HCT116 (cell line): ENCODE results near the gene CCDC185.

Source experiments
- CBX3 ChIP-seq: IDR thresholded peaks from 2 replicates; pipeline ENCODE4 v1.6.1; 2012; ENCODE audit warnings: low read depth
- CEBPB ChIP-seq: IDR thresholded peaks from 2 replicates; pipeline ENCODE4 v1.6.1; 2012; ENCODE audit warnings: low read depth
- ELF1 ChIP-seq: IDR thresholded peaks from 2 replicates; pipeline ENCODE4 v1.6.1; 2012; ENCODE audit warnings: low read depth, borderline replicate concordance
- EZH2 ChIP-seq: fragments of 200-600 bp; sonication (generic); IDR thresholded peaks from 2 replicates; pipeline ENCODE4 v1.6.1; 2017; ENCODE audit warnings: antibody characterized with exemption, mixed run types
- POLR2A ChIP-seq: IDR thresholded peaks from 2 replicates; pipeline ENCODE4 v1.7.0; 2011; ENCODE audit warnings: borderline replicate concordance; ENCODE audit not compliant: insufficient read depth, insufficient read length; ENCODE audit errors: extremely low read depth
- POLR2AphosphoS5 ChIP-seq: IDR thresholded peaks from 2 replicates; pipeline ENCODE4 v1.6.1; 2011; ENCODE audit warnings: mild to moderate bottlenecking, low read depth, low read length, moderate library complexity
- RAD21 ChIP-seq: IDR thresholded peaks from 2 replicates; pipeline ENCODE4 v1.6.1; 2012; ENCODE audit warnings: low read depth, mild to moderate bottlenecking
- YY1 ChIP-seq: IDR thresholded peaks from 2 replicates; pipeline ENCODE4 v1.6.1; 2011; ENCODE audit warnings: low read length, low read depth, moderate library complexity, mild to moderate bottlenecking; ENCODE audit not compliant: insufficient replicate concordance; ENCODE audit errors: extremely low read depth
- ZNF274 ChIP-seq: fragments of 200-500 bp; sonication (Bioruptor generic); IDR thresholded peaks from 2 replicates; pipeline ENCODE4 v1.6.1; 2014; ENCODE audit warnings: mild to moderate bottlenecking, low read depth, low read length, inconsistent platforms
- TF ChIP-seq, protein P1 (sequence below), 3 experiments: fragments of 200-600 bp in 1 of 3; sonication (generic) in 1 of 3; IDR thresholded peaks in 2 of 3; conservative IDR thresholded peaks in 1 of 3; 2 replicates each; pipeline ENCODE4 v1.5.1; 2012 to 2017; ENCODE audit warnings: low read depth in 2 of 3, low read length in 2 of 3, antibody characterized with exemption in 1 of 3, borderline replicate concordance in 1 of 3, control low read depth in 1 of 3, mild to moderate bottlenecking in 1 of 3, mixed read lengths in 1 of 3, mixed run types in 1 of 3, moderate library complexity in 1 of 3; ENCODE audit not compliant: insufficient read depth in 1 of 3
- TF ChIP-seq, protein P2 (sequence below): IDR thresholded peaks from 2 replicates; pipeline ENCODE4 v1.6.1; 2012
- TF ChIP-seq, protein P3 (sequence below): IDR thresholded peaks from 2 replicates; pipeline ENCODE4 v1.6.1; 2012; ENCODE audit warnings: low read depth

DNA sequence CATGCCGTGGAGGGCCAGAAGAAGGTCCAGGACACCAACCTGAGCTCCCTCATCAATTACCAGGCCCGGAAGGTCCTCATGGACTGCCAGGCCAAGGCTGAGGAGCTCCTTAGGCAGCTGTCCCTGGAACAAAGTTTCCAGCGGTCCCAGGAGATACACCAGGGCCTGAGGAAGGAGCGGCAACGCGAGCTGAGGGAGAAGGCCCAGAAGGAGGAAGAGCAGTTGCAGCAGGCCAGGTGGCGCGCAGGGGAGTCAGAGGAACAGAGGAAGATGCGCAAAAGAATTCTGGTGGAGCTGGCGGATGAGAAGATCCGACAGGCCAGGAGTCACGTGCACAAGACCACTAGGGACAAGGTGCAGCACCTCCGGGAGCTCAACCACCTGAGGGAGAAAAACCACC lies 1.5 kb downstream of the CCDC185 start:
- TF ChIP-seq, protein P1, sequence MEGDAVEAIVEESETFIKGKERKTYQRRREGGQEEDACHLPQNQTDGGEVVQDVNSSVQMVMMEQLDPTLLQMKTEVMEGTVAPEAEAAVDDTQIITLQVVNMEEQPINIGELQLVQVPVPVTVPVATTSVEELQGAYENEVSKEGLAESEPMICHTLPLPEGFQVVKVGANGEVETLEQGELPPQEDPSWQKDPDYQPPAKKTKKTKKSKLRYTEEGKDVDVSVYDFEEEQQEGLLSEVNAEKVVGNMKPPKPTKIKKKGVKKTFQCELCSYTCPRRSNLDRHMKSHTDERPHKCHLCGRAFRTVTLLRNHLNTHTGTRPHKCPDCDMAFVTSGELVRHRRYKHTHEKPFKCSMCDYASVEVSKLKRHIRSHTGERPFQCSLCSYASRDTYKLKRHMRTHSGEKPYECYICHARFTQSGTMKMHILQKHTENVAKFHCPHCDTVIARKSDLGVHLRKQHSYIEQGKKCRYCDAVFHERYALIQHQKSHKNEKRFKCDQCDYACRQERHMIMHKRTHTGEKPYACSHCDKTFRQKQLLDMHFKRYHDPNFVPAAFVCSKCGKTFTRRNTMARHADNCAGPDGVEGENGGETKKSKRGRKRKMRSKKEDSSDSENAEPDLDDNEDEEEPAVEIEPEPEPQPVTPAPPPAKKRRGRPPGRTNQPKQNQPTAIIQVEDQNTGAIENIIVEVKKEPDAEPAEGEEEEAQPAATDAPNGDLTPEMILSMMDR (IDR thresholded peaks at IDR 0.05 in 2 of 3, conservative IDR thresholded peaks at IDR 0.05 in 1 of 3; ENCODE audit: borderline replicate concordance in 1 of 3, insufficient read depth in 1 of 3, low read depth in 2 of 3, low read length in 2 of 3), result no peak
- TF ChIP-seq, protein P2, sequence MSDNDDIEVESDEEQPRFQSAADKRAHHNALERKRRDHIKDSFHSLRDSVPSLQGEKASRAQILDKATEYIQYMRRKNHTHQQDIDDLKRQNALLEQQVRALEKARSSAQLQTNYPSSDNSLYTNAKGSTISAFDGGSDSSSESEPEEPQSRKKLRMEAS, result no peak
- TF ChIP-seq, protein P3, sequence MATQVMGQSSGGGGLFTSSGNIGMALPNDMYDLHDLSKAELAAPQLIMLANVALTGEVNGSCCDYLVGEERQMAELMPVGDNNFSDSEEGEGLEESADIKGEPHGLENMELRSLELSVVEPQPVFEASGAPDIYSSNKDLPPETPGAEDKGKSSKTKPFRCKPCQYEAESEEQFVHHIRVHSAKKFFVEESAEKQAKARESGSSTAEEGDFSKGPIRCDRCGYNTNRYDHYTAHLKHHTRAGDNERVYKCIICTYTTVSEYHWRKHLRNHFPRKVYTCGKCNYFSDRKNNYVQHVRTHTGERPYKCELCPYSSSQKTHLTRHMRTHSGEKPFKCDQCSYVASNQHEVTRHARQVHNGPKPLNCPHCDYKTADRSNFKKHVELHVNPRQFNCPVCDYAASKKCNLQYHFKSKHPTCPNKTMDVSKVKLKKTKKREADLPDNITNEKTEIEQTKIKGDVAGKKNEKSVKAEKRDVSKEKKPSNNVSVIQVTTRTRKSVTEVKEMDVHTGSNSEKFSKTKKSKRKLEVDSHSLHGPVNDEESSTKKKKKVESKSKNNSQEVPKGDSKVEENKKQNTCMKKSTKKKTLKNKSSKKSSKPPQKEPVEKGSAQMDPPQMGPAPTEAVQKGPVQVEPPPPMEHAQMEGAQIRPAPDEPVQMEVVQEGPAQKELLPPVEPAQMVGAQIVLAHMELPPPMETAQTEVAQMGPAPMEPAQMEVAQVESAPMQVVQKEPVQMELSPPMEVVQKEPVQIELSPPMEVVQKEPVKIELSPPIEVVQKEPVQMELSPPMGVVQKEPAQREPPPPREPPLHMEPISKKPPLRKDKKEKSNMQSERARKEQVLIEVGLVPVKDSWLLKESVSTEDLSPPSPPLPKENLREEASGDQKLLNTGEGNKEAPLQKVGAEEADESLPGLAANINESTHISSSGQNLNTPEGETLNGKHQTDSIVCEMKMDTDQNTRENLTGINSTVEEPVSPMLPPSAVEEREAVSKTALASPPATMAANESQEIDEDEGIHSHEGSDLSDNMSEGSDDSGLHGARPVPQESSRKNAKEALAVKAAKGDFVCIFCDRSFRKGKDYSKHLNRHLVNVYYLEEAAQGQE, result no peak
- TF ChIP-seq POLR2A (no peak), CBX3 (no peak), CEBPB (no peak), ELF1 (no peak), POLR2AphosphoS5 (no peak), EZH2 (no peak), RAD21 (no peak), ZNF274 (no peak), YY1 (no peak)
